Measurements from ENCODE around the gene ANKDD1A. TPM values are rescaled to one million over a fixed set of nuclear protein-coding genes. Genes with fewer than 3 reads are reported as not detected.

Gene ANKDD1A
- total RNA-seq, 1 experiment from 2014 or later, result 2.3 TPM

- intact Hi-C loops (cut with micrococcal nuclease; ENCODE audit: unreplicated experiment), result no loop called here
- BruUV-seq (replicated peaks), result no TSS peak
- DNase-seq (ENCODE audit: low spot score), result no peak
- H3K27me3 ChIP-seq (replicated peaks; ENCODE audit: insufficient read depth, low read depth, low read length, poor library complexity), result no peaks in the 10 kb centered on the region
- no peak for TF ChIP-seq EZH2 (IDR thresholded peaks at IDR 0.05; ENCODE audit: borderline replicate concordance, low read depth, low read length, poor library complexity, severe bottlenecking)
- TF ChIP-seq, protein P1, sequence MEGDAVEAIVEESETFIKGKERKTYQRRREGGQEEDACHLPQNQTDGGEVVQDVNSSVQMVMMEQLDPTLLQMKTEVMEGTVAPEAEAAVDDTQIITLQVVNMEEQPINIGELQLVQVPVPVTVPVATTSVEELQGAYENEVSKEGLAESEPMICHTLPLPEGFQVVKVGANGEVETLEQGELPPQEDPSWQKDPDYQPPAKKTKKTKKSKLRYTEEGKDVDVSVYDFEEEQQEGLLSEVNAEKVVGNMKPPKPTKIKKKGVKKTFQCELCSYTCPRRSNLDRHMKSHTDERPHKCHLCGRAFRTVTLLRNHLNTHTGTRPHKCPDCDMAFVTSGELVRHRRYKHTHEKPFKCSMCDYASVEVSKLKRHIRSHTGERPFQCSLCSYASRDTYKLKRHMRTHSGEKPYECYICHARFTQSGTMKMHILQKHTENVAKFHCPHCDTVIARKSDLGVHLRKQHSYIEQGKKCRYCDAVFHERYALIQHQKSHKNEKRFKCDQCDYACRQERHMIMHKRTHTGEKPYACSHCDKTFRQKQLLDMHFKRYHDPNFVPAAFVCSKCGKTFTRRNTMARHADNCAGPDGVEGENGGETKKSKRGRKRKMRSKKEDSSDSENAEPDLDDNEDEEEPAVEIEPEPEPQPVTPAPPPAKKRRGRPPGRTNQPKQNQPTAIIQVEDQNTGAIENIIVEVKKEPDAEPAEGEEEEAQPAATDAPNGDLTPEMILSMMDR (conservative IDR thresholded peaks at IDR 0.05; ENCODE audit: low read depth, low read length), result no peak
- no peaks in the 10 kb centered on the region for H3K36me3 ChIP-seq (ENCODE audit: insufficient read depth, low read length, poor library complexity, severe bottlenecking)
- no peaks in the 10 kb centered on the region for H3K4me1 ChIP-seq (ENCODE audit: insufficient read depth, low read length, poor library complexity, severe bottlenecking)
- no peak overlapping the region for H3K4me3 ChIP-seq (ENCODE audit: low read depth, low read length, poor library complexity, severe bottlenecking)
- POLR2A ChIA-PET (ENCODE audit: low non-redundant PET), result no interaction called here
- no peak overlapping the region for H3K27ac ChIP-seq (ENCODE audit: low read depth, low read length, poor library complexity, severe bottlenecking)
- CTCF ChIA-PET, result no interaction called here
- no peaks in the 10 kb centered on the region for H3K9me3 ChIP-seq (ENCODE audit: low read depth, low read length, poor library complexity, severe bottlenecking)
Observed at GRCh38 chr15:64917211-64917610, 5.5 kb downstream of the ANKDD1A start.

- no peaks in the 10 kb centered on the region for H3K4me1 ChIP-seq (ENCODE audit: insufficient read depth, low read length, poor library complexity, severe bottlenecking)
- TF ChIP-seq, protein P1 (conservative IDR thresholded peaks at IDR 0.05; ENCODE audit: low read depth, low read length), result no peak
- no peak for TF ChIP-seq EZH2 (IDR thresholded peaks at IDR 0.05; ENCODE audit: borderline replicate concordance, low read depth, low read length, poor library complexity, severe bottlenecking)
- no TSS peak for BruUV-seq (replicated peaks)
- H3K27me3 ChIP-seq (replicated peaks; ENCODE audit: insufficient read depth, low read depth, low read length, poor library complexity), result no peaks in the 10 kb centered on the region
- H3K4me3 ChIP-seq (ENCODE audit: low read depth, low read length, poor library complexity, severe bottlenecking), result no peak overlapping the region
- intact Hi-C loops (cut with micrococcal nuclease; ENCODE audit: unreplicated experiment), result no loop called here
- H3K27ac ChIP-seq (ENCODE audit: low read depth, low read length, poor library complexity, severe bottlenecking), result no peak overlapping the region
- no peak for DNase-seq (ENCODE audit: low spot score)
- H3K36me3 ChIP-seq (ENCODE audit: insufficient read depth, low read length, poor library complexity, severe bottlenecking), result no peaks in the 10 kb centered on the region
- CTCF ChIA-PET, result no interaction called here
- POLR2A ChIA-PET (ENCODE audit: low non-redundant PET), result no interaction called here
- no peaks in the 10 kb centered on the region for H3K9me3 ChIP-seq (ENCODE audit: low read depth, low read length, poor library complexity, severe bottlenecking)
Observed at GRCh38 chr15:64919721-64920120, 8.0 kb downstream of the ANKDD1A start.

GRCh38 chr15:64921711-64922110 lies 10.0 kb downstream of the ANKDD1A start:
- H3K36me3 ChIP-seq (ENCODE audit: insufficient read depth, low read length, poor library complexity, severe bottlenecking), result no peaks in the 10 kb centered on the region
- no peaks in the 10 kb centered on the region for H3K4me1 ChIP-seq (ENCODE audit: insufficient read depth, low read length, poor library complexity, severe bottlenecking)
- ChIA-PET CTCF (interaction anchor here (1.0 kb wide), 1 partner anchor 90 kb away, joined by 3 read pairs; no protein-coding TSS in a partner anchor), POLR2A (ENCODE audit: low non-redundant PET) (no interaction called here)
- TF ChIP-seq EZH2 (IDR thresholded peaks at IDR 0.05; ENCODE audit: borderline replicate concordance, low read depth, low read length, poor library complexity, severe bottlenecking), result no peak
- TF ChIP-seq, protein P1 (conservative IDR thresholded peaks at IDR 0.05; ENCODE audit: low read depth, low read length), result no peak
- H3K4me3 ChIP-seq (ENCODE audit: low read depth, low read length, poor library complexity, severe bottlenecking), result no peak overlapping the region
- H3K27ac ChIP-seq (ENCODE audit: low read depth, low read length, poor library complexity, severe bottlenecking), result no peak overlapping the region
- H3K27me3 ChIP-seq (replicated peaks; ENCODE audit: insufficient read depth, low read depth, low read length, poor library complexity), result no peaks in the 10 kb centered on the region
- no peak for DNase-seq (ENCODE audit: low spot score)
- H3K9me3 ChIP-seq (ENCODE audit: low read depth, low read length, poor library complexity, severe bottlenecking), result no peaks in the 10 kb centered on the region
- intact Hi-C loops (cut with micrococcal nuclease; ENCODE audit: unreplicated experiment), result no loop called here
- no TSS peak for BruUV-seq (replicated peaks)
